GM21576 (cell line): ENCODE data around the gene USP8.
A peak's percentile ranks its signal among the peaks of the same experiment; 100 is the strongest.
"Not testable (repeated sequence)": the region's sequence is repeated elsewhere in the genome, so short reads cannot be mapped to it uniquely, and the experiment has no call there.

Experiments used
- ATAC-seq: cut with Tn5 transposase; IDR thresholded peaks from one replicate; pipeline ENCODE4 v1.9.1; 2021; ENCODE audit warnings: mild to moderate bottlenecking, moderate library complexity; ENCODE audit not compliant: unreplicated experiment

USP8 gene

GRCh38 chr15:50424066-50424890 lies at the start of gene USP8:
TSS of gene USP8 (plus strand) at chr15:50424405. CDS start at chr15:50439074, 14,669 bp downstream.
- peak; percentile 93 for ATAC-seq

- ATAC-seq: peak; percentile 98
Measured at GRCh38 chr15:50377867-50378751, 46.1 kb upstream of the USP8 start.

- ATAC-seq: no peak
Measured at GRCh38 chr15:50378776-50379175, 45.4 kb upstream of the USP8 start.

- ATAC-seq: not testable (repeated sequence)
Measured at GRCh38 chr15:50379413-50379812, 44.8 kb upstream of the USP8 start.

GRCh38 chr15:50380089-50380488 lies 44.1 kb upstream of the USP8 start:
- no peak for ATAC-seq

- no peak for ATAC-seq
Measured at GRCh38 chr15:50381438-50381837, 42.8 kb upstream of the USP8 start.

GRCh38 chr15:50382408-50382807 lies 41.8 kb upstream of the USP8 start:
- ATAC-seq: not testable (repeated sequence)

GRCh38 chr15:50390554-50391264 lies 33.5 kb upstream of the USP8 start:
- peak; percentile 82 for ATAC-seq

- ATAC-seq: not testable (repeated sequence)
Measured at GRCh38 chr15:50391561-50391960, 32.6 kb upstream of the USP8 start.

- no peak for ATAC-seq
Measured at GRCh38 chr15:50411870-50412269, 12.3 kb upstream of the USP8 start.

- no peak for ATAC-seq
Measured at GRCh38 chr15:50414624-50415023, 9.6 kb upstream of the USP8 start.

GRCh38 chr15:50415752-50416404 lies 8.3 kb upstream of the USP8 start:
- ATAC-seq: no peak

- no peak for ATAC-seq
Measured at GRCh38 chr15:50416890-50417289, 7.3 kb upstream of the USP8 start.

GRCh38 chr15:50418041-50418583 lies 6.1 kb upstream of the USP8 start:
- no peak for ATAC-seq

GRCh38 chr15:50425219-50425618 lies 1.0 kb downstream of the USP8 start:
- no peak for ATAC-seq

- not testable (repeated sequence) for ATAC-seq
Measured at GRCh38 chr15:50425678-50426246, 1.6 kb downstream of the USP8 start.

GRCh38 chr15:50426428-50426827 lies 2.2 kb downstream of the USP8 start:
- no peak for ATAC-seq

- no peak for ATAC-seq
Measured at GRCh38 chr15:50431204-50431603, 7.0 kb downstream of the USP8 start.

- ATAC-seq: no peak
Measured at GRCh38 chr15:50432230-50432629, 8.0 kb downstream of the USP8 start.

GRCh38 chr15:50435772-50436171 lies 11.6 kb downstream of the USP8 start:
- ATAC-seq: no peak
